Left kidney (tissue), 8 donors: Measurements from ENCODE around the gene LAT. TPM values are rescaled to one million over a fixed set of nuclear protein-coding genes. Genes with fewer than 3 reads are reported as not detected.
"Not testable (repeated sequence)": the region's sequence is repeated elsewhere in the genome, so short reads cannot be mapped to it uniquely, and the experiment has no call there.

Source experiments
- DNase-seq: peaks from one replicate; pipeline ENCODE4 v3.0.0-alpha.2; 2013
- long read RNA-seq, 8 donors: transcript quantifications; one replicate each; lab custom pipeline, GENCODE V29; 2026
- polyA plus RNA-seq: library from polyadenylated mRNA; unstranded; fragments of 120-200 nt; gene quantifications from one replicate; pipeline ENCODE4 v1.2.1, GENCODE V29; 2013; ENCODE audit not compliant: insufficient read length

The LAT gene
- polyA plus RNA-seq = 8.1 TPM
- long read RNA-seq, donor 1, partial matches to known transcripts = 0 of 1 reads
- long read RNA-seq, donor 1, other reads (novel, unspliced or antisense) = 0 of 1 reads
- long read RNA-seq, donor 2 = 0 reads
- long read RNA-seq, donor 3, partial matches to known transcripts = 0 of 2 reads
- long read RNA-seq, donor 3, other reads (novel, unspliced or antisense) = 0 of 2 reads
- long read RNA-seq, donor 4 = 0 reads
- long read RNA-seq, donor 5, partial matches to known transcripts = 0 of 6 reads
- long read RNA-seq, donor 5, other reads (novel, unspliced or antisense) = 0 of 6 reads
- long read RNA-seq, donor 6, partial matches to known transcripts = 0 of 2 reads
- long read RNA-seq, donor 6, other reads (novel, unspliced or antisense) = 0 of 2 reads
- long read RNA-seq, donor 7, partial matches to known transcripts = 0 of 2 reads
- long read RNA-seq, donor 7, other reads (novel, unspliced or antisense) = 0 of 2 reads
- long read RNA-seq, donor 8, partial matches to known transcripts = 0 of 1 reads
- long read RNA-seq, donor 8, other reads (novel, unspliced or antisense) = 0 of 1 reads

DNA sequence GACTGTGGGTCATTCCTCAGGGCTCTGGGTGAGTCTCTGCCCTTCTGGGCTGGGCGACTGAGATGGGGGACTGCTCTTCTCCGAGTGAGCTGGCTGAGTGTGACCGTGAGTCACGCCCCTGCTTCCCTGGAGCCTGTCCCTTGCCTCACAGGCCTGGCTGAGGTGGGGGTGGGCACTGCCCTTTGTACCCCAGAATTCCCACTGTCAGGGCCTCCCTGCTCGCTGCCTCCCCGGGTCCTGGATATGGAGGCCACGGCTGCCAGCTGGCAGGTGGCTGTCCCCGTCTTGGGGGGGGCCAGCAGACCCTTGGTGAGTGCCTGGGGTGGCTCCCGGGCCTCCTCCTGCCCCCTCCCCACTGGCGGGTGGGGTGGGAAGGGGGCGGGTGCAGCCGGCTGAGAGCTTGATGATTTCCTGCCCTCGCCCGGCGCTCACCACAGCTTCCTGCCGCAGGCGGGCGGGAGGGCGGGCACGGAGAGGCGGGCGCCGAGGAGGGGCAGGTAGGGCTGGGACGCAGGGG lies at the start of gene LAT:
Gene LAT, plus strand, starts transcription at position 434 of the 517 bp plus-strand sequence. CDS start 366 bp downstream, outside the sequence.
- DNase-seq = no peak

- DNase-seq = no peak
These were observed 49.5 kb upstream of the LAT start for GRCh38 chr16:28935346-28935745.

DNA sequence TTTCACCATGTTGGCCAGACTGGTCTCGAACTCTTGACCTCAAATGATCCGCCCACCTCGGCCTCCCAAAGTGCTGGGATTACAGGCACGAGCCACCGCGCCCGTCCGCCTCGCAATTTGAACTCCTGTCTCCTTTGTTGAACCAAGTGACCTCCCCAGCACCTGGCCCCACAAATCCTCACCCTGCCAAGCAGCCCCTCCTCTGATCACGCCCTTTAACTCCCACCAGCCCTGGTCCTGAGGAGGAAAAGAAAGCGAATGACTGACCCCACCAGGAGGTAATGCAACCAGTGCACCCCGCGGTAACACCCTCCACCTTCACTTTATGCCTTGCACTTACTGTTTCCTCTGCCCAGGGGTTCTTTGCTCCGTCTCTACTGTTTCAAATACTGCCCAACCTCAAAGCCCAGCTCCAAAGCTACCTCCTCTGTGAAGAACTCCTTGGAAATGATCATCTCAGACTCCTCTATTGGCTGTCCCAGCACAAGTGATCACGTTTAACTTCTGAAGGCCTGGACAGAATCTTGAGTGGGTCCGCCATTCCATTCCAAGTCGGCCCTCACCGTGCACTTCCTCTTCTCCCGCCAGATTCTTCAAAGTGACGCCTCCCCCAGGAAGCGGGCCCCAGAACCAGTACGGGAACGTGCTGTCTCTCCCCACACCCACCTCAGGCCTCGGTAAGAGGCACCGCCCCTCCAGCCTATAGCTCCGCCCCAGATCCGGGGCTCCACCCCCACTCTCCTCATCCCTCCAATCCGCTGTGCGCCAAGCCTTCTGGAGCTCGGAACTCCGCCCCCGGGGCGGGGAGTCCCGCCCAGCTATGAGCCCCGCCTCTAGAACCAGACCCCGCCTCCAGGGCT lies 48.7 kb upstream of the LAT start:
- no peak for DNase-seq

GRCh38 chr16:28936784-28937155 lies 48.1 kb upstream of the LAT start:
- DNase-seq = no peak

GRCh38 chr16:28937222-28937876 lies 47.5 kb upstream of the LAT start:
- DNase-seq = no peak

DNA sequence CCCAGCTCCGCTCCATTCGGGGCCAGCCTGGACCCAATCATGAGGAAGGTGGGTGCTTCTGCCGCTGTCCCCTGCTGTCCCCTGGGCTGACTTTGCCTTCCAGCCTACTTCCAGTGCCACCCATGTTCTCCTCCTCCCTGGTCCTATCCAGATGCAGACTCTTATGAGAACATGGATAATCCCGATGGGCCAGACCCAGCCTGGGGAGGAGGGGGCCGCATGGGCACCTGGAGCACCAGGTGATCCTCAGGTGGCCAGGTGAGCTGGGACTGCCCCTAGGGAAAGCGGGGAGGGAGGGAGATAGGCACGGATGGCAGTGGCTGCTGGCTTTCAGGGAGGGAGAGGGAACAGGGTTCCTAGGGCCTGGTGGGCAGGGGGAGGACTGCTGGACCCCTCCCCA lies 46.1 kb upstream of the LAT start:
- no peak for DNase-seq

DNA sequence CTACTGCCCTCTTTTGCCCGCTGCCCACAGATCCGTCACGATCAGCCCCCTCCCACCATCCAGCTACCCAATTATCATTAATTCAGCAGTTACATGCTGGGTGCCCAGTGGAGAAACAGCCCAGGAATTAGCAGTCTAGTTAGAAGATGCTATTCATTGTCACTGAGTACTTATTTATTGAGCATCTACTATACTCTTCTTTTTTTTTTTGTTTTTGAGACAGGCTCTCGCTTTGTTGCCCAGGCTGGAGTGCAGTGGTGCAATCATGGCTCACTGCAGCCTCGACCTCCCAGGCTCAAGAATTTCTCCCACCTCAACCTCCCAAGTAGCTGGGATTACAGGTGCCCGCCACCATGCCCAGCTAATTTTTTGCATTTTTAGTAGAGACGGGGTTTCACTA lies 45.0 kb upstream of the LAT start:
- not testable (repeated sequence) for DNase-seq

DNA sequence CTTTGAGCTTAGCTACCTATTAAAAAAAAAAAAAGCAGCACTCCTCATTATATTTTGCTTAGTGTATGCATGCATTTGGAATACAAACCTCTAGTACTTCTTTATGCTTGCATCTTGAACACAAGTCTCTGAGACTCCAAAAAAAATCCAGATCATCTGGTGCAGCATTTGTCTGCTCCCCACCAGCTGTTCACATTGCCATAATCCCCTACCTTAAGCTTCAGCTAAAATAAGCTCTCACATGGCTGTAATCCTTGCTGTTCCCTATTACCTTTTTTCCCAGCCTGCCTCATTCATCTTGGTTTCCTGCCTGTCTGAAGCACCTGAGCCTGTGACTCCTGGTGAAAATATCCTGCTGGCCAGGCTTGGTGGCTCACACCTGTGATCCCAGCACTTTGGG lies 41.6 kb upstream of the LAT start:
- DNase-seq = no peak

- no peak for DNase-seq
These were observed 38.2 kb upstream of the LAT start for GRCh38 chr16:28946681-28947080.

GRCh38 chr16:28950648-28951409 lies 34.0 kb upstream of the LAT start, which contains the start of gene NFATC2IP:
Gene NFATC2IP (plus strand): TSS chr16:28950937. CDS start chr16:28951012, 75 bp downstream.
- DNase-seq = peak; percentile 99

DNA sequence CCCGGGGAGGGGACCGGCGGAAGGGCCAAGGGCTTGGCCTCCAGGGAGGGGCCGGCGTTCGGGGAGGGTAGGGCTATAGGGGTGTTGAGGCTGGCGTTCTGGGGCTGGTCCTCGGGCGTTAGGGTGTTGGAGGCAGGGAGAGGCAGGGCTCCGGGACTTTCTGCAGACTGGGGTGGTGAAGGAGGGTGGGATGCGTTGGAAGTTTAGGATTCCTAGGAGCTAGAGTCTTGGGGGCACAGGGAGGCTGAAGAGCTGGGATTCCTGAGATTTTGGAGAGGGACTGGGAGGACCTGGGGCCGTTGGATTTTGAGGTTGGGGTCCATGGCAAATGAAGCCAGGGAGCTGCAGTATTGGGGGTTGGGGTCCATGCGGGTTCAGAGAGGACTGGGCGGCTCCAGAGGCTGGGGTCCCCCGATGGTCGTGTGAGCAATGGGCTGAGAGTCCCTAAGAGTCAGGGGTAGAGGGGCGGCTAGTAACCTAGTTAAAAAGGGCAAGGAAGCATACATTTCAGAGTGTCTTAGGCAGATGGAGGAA lies 33.4 kb upstream of the LAT start:
- no peak for DNase-seq

GRCh38 chr16:28958216-28958615 lies 26.6 kb upstream of the LAT start:
- no peak for DNase-seq

- no peak for DNase-seq
These were observed 26.0 kb upstream of the LAT start for GRCh38 chr16:28958836-28959235.

DNA sequence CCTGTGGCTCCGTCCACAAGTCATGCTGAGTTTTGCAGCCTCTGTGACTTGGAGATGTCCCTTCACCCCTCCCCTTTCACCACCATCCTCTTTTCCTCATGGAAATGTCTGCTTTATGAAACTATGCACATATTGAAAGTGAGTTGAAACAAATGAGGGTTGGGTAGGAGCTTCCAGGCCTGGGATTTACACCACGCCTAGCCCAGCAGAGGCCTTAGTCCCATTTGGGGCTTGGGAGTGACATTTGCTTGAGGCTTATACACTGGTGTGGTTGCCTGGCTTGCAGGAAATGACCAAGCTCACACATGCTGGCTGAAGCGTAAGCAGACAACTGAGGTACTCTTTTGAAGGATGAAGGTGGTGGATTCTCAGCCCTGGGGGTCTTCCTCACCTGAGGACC lies 20.8 kb upstream of the LAT start:
- DNase-seq = no peak

GRCh38 chr16:28964496-28964895 lies 20.4 kb upstream of the LAT start:
- no peak for DNase-seq

DNA sequence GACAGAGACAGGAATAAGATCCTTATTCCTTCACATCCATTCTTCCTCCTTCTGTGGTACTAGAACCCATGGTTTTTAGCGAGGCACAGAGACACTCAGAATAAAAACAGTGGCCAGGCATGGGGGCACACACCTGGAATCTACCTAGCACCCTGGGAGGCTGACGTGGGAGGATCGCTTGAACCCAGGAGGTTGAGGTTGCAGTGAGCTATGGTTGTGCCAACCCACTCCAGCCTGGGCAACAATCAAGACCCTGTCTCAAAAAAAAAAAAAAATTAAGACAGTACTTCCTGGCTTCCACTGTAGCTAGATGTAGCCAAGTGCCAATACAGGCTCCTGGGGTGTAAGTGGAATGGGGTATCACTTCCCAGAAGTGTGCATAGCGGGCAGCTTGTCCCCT lies 17.7 kb upstream of the LAT start:
- no peak for DNase-seq

DNA sequence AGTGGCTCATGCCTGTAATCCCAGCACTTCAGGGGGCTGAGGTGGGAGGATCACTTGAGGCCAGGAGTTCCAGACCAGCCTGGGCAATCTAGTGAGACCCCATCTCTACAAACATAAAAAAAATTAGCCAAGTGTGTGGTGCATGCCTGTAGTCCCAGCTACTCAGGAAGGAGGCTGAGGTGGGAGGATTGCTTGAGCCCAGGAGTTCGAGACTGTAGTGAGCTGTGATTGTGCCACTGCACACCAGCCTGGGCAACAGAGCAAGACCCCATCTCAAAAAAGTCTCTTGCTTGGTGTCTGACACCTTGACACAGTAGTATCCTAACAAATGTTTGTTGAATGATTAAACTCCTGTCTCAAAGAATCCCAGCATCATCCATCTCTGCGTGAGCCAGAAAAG lies 15.2 kb upstream of the LAT start:
- DNase-seq = not testable (repeated sequence)

- DNase-seq = peak; percentile 52
These were observed 10.8 kb upstream of the LAT start for GRCh38 chr16:28974007-28974436.

- DNase-seq = peak; percentile 95
These were observed 10.3 kb upstream of the LAT start, which contains the start of gene SPNS1 for GRCh38 chr16:28974437-28975157. Gene SPNS1 (plus strand): TSS chr16:28974778. CDS start chr16:28975152, 374 bp downstream.

DNA sequence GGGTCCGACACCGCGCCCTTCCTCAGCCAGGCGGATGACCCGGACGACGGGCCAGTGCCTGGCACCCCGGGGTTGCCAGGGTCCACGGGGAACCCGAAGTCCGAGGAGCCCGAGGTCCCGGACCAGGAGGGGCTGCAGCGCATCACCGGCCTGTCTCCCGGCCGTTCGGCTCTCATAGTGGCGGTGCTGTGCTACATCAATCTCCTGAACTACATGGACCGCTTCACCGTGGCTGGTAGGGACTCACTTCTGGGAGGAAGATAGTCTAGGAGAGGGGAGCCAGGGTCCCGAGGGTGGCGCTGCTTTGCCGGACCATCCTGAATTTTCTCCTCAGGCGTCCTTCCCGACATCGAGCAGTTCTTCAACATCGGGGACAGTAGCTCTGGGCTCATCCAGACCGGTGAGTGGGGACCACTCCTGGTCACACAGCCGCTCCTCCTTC lies 9.7 kb upstream of the LAT start:
- DNase-seq = no peak
